ENCODE data around the gene SLC17A5. TPM values are rescaled to one million over a fixed set of nuclear protein-coding genes. Genes with fewer than 3 reads are reported as not detected.
"Not testable (repeated sequence)": the region's sequence is repeated elsewhere in the genome, so short reads cannot be mapped to it uniquely, and the experiment has no call there.

The SLC17A5 gene
- total RNA-seq, 1 experiment from 2014 or later: 16.4 TPM

DNA sequence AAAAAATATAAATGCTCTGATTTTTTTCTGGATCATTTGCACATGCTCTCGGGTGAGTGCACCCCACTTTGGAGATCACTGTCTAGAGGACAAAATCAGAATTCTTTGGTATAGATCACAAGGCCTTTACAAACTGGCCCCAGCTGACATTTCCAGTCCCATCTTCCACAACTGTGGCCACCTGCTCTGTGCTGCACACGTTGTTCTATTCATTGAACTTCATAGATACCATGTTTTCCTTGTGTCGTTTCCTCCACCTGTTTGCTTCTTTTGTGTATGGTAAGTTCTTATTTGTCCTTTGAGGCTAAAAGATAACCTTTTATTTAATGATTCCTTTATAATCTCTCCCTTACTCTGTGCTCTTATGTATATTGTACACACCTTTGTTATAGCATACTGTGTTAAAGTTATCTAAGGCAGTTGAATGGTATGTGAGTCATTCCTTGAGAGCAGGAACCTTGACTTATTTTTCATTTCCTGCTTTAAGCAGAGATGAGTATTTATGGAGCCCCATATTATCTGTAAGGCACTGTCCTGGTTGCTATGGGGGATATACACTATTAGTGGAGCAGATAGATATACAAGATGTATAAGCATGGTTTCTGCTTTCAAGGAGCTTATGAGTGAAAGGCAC is 12.0 kb upstream of the SLC17A5 start:
- DNase-seq (ENCODE audit: low read depth): peak; percentile 18

DNA sequence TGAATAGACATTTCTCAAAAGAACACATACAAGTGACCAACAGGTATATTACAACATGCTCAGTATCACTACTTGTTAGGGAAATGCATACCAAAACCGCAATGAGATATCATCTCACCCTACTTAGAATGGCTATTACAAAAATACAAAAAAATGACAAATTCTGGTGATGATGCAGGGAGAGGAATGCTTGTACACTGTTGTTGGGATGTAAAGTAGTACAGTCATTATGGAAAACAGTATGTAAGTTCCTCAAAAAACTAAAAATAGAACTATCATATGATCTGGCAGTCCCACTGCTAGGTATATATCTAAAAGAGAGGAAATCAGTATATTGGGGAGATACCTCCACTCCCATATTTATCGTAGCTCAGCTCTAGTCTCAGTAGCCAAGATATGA is 10.9 kb upstream of the SLC17A5 start:
- DNase-seq (ENCODE audit: low read depth): no peak

DNA sequence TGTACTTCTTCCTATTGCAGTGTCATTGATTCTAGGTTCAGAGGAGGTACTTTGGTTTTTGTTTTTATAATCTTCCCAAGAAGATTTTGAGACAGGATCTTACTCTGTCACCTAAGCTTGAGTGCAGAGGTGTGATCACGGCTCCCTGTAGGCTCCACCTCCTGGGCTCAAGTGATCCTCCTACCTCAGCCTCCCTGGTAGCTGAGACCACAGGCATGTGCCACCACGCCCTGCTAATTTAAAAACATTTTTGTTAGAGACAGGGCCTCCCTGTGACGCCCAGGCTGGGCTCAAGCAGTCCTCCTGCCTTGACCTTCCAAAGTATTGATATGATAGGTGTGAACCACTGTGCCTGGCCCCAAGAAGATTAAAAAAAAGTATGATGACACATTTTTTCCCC is 3.4 kb upstream of the SLC17A5 start:
- peak; percentile 18 for DNase-seq (ENCODE audit: low read depth)

DNA sequence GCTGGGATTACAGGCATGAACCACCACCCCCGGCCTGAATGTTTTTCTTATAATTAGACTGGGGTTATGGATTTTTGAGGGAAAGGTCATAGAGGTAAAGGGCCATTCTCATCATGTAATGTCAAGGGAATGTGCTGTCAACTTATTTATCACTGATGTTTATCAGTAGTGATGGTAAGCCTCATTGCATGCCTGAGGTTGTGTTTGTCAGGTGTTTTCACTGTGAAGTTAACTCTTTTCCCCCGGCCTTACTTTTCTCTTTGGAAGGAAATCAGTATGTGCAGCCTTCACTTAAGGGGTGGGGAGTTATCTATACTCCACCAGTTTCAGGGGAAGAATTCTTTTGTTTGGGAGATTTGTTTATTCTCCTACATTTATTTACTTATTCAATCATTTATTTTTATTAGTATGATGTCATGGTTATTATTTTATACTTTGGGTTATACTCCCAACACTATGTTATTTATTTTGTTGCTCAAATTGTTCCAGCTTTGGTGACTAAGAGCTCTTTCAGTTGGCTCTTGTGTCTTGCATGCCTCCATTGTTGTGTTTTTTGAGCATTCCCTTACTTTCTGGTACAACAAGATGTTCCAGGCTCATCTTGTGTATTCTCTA is 2.8 kb upstream of the SLC17A5 start:
- DNase-seq (ENCODE audit: low read depth): peak; percentile 55

DNA sequence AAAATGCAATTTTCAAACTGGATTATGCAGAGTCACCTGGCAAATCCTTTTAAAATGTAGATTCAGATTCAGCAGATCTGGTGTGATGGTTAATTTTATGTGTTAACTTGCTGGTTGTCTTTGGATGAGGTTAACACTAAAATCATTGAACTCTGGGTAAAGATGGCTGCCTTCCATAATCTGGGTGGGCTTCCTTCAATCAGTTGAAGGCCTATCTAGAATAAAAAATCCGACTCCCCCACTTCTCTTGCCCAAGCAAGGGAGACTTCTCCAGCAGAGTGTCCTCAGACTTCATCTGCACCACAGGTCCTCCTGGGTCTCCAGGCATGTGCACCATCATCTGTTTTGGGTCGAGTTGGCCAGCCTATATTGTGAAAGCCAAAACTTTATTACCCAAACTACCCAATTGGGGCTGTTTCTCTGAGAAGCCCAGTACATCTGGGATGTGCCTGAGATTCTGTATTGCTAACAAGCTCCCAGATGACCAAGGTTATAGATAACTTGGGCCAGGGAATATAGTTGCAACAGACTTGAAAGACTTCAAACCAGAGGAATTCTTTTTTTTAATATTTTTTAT is 1.6 kb upstream of the SLC17A5 start:
- DNase-seq (ENCODE audit: low read depth): no peak

DNA sequence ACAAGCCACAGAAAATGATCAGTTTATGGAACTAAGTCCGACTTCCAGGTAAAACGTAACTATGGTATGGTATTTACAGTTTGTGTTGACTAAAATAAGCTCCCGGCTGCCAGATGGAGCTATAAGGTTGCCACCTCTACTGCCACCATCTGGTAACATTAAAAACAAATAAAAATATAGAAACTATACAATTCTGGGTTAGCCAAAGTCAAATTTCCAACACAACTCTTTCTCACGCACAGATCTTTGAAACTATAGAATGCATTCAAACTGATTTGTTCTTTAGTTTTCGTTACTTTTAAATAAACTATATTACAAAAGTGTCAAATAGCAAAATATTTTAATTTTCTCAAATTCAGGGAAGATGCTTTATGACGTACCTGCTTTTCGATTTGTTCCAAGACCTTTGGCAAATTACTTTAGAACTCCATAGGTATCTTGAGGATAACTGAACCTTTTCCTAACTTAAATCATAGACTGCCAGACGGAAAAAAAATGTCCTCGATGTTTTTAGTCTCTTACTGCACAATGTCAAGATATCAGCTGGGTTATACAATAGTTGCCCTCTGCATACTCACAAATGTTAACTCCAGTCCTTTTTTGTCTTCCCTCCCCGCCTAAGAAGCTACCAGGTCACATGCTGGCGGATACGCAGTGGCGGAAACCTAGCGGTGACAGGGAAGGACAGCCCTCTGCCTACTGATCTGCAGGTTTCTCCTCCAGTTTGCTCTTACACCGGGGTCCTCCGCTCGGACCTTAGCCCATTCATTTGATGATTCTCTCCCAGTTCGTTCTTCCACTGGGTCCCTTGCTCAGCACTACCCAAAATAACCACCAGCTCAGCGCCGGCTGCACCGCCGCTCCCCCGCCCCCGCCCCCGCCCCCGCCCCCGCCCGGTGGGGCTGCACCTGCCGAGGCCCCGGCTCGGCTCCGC is 888 bp downstream of the SLC17A5 start:
- DNase-seq (ENCODE audit: low read depth): peak; percentile 80

DNA sequence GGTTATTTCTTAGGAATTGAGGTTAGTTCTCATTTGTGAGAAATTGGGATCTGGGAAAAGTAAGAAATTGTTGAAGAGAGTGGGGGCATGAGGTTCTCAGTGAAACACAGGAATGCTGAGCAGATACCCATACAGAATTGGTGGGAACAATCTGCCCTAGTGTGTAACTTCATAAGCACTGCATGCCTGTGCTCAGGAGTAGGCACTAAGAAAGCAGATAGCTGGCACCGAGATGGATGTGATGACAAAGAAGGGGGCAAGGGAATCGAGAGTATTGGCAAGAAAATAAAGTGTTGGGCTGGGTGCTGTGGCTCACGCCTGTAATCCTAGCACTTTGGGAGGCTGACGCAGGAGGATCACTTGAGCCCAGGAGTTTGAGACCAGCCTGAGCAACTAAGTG is 4.0 kb downstream of the SLC17A5 start:
- DNase-seq (ENCODE audit: low read depth): no peak

DNA sequence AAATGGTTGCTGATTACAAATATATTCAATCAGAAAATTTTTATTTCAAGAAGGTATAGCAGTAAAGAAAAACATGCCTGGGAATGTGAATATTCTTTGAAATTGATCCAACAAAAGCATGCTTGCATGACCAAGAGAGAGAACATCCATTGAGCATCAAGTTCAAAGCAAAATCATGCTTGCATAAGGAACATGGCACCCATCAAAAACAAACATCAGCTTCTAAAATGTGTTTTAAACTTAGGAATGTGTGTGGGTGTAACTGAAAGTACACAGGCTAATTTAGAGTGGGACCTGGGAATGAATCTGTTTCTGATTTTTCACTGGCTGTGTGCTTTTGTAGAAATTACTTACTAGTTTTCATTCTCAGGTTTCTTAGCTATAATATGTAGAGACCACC is 5.6 kb downstream of the SLC17A5 start:
- no peak for DNase-seq (ENCODE audit: low read depth)

DNA sequence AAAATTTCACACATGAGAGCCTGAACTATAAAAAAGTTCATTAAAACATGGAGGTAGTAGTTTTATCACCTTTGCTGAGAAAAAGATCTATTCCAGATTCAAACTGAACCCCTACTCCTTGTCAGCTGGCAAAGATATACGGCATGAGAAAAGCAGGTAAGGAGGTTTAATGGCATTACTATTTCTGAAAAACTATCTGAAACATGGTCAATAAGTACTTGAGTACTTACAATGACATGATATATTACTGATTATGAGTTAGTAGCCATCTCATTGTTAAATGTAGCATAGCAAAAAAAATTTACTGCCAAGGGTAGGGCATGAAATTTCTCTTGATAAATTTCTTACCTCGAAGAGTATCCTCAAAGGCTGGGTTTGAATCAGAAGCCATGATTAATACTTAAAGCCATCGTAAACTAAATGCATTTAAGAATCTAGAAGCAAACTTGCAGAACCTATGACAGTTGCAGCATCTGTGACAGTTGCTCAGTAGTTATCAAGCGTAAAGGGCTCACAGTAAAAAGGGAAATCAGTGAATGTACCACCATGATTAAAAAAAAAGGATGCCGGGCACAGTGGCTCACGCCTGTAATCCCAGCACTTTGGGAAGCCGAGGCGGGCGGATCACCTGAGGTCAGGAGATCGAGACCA is 8.7 kb downstream of the SLC17A5 start:
- no peak for DNase-seq (ENCODE audit: low read depth)

DNA sequence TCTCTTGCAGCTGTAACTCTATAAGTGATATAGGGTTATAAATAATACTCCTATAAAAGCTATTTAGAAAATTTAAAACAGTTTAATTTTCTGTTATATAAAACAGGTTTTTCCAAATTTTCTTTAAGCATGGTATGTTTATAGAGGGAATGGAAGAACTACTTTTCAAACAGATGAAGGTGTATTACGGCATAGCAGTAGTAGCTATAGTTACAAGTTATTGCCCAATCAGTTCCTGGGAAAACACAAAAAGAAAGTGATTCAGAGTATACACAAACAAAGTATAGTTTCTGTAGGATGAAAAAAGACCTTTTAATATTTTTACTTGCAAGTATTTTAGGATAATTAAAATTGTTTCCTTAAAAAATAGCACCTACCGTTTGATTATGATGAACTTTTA is 9.8 kb downstream of the SLC17A5 start:
- no peak for DNase-seq (ENCODE audit: low read depth)

DNA sequence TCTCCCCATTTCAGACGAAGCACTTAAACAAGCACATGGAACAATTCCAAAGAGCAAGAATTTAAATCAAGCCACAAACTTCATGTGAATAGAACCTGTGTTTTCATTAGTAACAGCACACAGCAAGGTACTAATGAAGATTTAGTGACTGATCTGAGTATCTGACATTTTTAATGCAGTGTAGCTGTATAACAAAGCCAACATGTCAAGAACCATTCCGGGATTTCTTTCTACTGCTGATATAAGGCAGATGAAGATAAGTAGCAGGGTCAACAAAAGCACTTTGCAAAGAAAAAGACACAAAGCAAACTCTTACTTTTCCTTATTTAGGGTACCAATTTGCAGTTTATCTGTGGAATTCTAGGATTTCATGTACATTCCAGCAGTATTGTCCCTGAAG is 11.3 kb downstream of the SLC17A5 start:
- no peak for DNase-seq (ENCODE audit: low read depth)

DNA sequence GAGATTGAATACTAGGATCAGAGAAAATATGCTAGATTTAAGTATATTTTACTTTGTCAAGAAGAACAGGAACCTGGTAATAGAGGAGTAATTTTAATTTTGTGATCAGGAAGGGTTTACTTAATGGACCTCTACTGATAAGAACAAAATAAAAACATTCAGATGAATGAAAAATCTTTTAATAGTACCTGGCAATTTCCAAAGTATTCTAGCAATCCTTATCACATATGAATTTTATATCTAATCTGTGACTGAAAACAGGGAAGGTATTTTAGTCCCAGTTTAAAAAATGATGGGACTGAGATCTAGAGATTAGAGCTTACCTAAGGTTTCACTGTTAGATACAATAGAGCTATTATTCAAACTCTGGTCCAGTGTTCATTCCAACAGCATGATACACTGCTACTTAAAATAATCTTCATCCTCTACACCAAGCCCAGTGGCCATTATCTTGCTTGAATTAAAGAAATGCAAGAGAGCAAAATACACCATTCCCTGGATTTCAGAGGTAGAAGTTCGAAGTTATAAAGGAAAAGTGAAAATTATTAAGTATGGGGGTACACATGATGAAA is 13.5 kb downstream of the SLC17A5 start:
- peak; percentile 42 for DNase-seq (ENCODE audit: low read depth)

DNA sequence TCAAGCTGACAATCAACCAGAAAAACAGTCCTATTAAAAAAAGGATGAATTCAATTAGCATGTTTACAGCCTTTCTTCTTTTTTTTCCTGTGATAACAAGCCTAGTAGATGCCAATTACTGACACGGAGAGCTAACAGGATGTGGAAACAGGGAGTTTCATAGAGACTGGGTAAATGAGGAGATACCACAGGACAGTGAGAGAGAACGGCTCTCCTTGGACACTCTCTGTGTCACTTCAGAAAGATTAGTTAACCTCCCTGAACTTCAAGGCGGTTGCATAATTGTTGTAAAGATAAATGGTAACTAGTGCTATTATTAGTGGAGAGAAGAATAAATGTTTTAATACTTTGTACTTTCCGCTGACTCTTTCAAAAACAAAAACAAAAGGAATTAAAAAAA is 14.8 kb downstream of the SLC17A5 start:
- no peak for DNase-seq (ENCODE audit: low read depth)

DNA sequence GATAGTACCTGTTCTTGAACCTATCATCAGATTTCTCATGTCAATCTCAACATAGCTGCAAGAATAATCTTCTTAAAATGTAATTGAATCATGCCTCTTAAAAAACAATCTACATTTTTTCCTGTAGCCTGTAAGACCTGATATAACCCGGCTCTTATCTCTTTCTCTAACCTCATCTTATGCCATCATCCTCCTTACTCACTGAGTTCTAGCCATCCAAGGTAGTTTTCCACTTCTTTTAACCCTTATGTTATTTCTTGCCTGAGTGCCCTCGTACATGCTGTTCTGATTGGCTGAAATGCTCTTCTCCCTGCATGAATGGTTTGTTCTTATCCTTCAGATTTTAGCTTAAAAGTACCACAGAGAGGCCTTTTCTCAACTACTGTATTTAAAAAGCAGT is 16.4 kb downstream of the SLC17A5 start:
- DNase-seq (ENCODE audit: low read depth): no peak

DNA sequence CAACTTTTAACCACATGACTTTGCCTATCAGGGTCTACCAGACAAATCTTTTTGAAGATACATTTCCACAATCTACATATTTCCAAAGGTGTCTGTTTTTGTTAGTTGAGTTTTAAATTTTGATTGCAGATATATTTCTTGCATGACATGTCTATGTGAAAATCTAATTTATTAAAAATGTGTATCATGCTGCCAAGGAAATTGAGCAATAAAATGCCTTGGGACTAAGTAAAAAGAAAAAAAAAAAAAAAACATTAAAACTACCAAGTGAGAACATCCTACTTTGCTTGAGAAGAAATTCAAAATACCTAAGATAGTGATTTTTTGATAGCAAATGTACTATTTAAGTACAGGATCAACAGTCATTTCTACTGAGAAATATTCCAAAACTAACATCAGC is 17.7 kb downstream of the SLC17A5 start:
- DNase-seq (ENCODE audit: low read depth): no peak

DNA sequence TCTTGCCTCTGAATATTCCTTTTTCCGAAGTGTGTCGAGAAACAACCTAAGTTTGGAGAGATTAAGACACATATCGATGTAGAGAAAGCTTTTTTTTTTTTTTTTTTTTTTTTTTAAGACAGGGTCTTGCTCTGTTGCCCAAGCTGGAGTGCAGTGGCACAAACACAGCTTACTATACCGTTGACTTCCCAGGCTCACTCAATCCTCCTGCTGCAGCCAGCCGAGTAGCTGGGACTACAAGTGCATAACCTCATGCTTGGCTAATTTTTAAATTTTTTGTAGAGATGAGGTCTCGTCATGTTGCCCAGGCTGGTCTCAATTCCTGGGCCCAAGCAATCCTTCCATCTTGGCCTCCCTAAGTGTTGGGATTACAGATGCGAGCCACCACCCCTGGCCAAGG is 21.4 kb downstream of the SLC17A5 start:
- no peak for DNase-seq (ENCODE audit: low read depth)

DNA sequence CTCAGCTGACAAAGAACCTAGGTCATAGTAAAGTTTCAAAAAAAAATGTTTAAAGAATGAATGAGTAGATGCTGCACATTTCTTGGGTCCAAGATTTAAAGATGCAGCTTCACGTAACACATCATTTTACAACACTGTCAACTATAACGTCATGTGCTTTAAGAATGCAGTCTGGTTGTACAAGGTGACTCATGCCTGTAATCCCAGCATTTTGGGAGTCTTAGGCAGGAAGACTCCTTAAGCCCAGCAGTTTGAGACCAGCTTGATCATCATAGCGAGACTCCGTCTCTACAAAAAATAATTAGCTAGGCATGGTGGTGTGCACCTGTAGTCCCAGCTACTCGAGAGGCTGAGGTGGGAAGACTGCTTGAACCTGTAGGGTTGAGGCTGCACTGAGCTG is 21.9 kb downstream of the SLC17A5 start:
- DNase-seq (ENCODE audit: low read depth): peak; percentile 60

DNA sequence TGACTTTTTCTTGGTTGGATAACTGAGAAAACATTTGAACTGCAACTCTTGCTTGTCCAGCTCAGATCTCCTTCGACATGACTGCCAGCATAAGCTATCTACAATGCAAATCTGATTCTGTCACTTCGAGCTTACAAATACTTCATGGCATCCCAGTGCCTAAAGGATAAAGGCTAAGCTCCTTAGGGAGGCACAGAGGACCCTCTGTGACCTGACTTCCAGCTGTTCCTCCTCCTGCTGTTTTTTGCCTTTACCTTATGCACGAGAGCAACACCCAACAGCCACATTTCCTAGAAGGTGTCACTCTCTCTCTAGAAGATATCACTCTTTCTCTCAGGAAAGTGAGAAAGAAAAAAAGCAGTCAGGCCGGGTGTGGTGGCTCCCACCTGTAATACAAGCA is 23.4 kb downstream of the SLC17A5 start:
- no peak for DNase-seq (ENCODE audit: low read depth)

DNA sequence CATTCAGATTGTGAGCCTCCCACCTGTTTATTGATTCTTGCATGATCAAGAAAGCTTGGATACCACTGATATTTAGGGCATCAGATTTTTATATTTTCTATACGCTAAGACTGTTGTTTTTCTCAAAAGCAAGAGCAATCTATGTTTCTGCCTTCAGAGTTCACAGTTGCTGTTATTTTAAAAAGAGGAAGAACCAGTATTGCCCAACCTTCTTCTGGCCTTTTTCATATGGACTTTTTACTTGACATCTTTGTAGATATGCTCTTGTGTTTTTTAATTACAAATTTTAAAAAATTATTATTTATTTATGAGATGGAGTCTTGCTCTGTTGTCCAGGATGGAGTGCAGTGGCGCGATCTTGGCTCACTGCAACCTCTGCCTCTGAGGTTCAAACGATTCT is 28.9 kb downstream of the SLC17A5 start:
- no peak for DNase-seq (ENCODE audit: low read depth)

DNA sequence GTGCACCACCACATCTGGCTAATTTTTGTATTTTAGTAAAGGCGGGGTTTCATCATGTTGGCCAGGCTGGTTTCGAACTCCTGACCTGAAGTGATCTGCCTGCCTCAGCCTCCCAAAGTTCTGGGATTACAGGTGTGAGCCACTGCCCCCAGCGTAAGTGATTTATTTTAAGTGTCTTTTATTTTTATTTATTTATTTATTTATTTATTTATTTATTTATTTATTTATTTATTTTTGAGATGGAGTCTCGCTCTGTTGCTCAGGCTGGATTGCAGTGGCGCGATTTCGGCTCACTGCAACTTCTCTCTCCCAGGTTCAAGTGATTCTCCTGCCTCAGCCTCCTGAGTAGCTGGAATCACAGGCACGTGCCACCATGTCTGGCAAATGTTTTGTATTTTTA is 30.3 kb downstream of the SLC17A5 start:
- DNase-seq (ENCODE audit: low read depth): not testable (repeated sequence)

DNA sequence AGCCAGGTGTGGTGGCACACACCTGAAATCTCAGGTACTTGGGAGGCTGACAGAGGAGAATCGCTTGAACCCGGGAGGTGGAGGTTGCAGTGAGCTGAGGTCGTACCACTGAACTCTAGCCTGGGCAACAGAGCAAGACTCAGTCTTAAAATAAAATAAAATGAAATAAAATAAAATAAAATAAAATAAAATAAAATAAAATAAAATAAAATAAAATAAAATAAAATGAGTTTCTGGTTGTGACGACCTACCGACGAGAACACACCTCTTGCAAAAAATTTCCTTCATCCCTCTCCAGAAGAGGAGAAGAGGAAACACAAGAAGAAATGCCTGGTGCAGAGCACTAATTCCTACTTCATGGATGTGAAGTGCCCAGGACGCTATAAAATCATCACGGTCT is 35.7 kb downstream of the SLC17A5 start:
- not testable (repeated sequence) for DNase-seq (ENCODE audit: low read depth)

DNA sequence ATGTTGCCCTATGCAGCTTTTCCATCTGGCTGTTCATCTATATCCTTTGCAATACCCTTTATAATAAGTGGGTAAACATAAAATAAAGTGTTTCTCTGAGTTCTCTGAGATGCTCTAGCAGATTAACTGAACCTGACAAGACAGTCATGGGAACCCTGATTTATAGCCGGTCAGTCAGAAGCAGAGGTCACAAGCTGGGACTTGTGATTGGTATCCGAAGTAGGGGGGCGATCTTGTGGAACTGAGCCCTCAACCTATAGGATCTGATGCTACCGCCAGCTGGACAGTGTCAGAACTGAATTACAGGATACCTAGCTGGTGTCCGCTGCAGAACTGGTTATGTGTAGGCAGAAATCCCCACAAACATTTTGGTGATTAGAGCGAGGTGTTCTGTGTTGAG is 39.0 kb downstream of the SLC17A5 start:
- no peak for DNase-seq (ENCODE audit: low read depth)

Data from M059J (cell line).